ENCODE measurements around the gene CCDC184.
"Not testable (repeated sequence)": the region's sequence is repeated elsewhere in the genome, so short reads cannot be mapped to it uniquely, and the experiment has no call there.

Gene CCDC184

GRCh38 chr12:48183091-48183875 lies at the start of gene CCDC184:
TSS of gene CCDC184 (plus strand) at chr12:48183644. CDS start at chr12:48184123, 479 bp downstream.
- peak; percentile 83 for DNase-seq

- DNase-seq, result no peak
These were observed 48.4 kb upstream of the CCDC184 start for GRCh38 chr12:48135027-48135426.

GRCh38 chr12:48142818-48143674 lies 40.4 kb upstream of the CCDC184 start:
- DNase-seq, result no peak

GRCh38 chr12:48143898-48144297 lies 39.5 kb upstream of the CCDC184 start:
- DNase-seq, result no peak

- DNase-seq, result no peak
These were observed 37.5 kb upstream of the CCDC184 start for GRCh38 chr12:48145981-48146380.

GRCh38 chr12:48151103-48151771 lies 32.2 kb upstream of the CCDC184 start:
- DNase-seq, result no peak

- DNase-seq, result not testable (repeated sequence)
These were observed 27.7 kb upstream of the CCDC184 start for GRCh38 chr12:48155786-48156185.

GRCh38 chr12:48156652-48157017 lies 26.8 kb upstream of the CCDC184 start:
- no peak for DNase-seq

GRCh38 chr12:48157018-48157888 lies 26.2 kb upstream of the CCDC184 start, which contains the start of gene ASB8:
TSS of gene ASB8 (minus strand) at chr12:48157515. CDS start at chr12:48153496, 4,019 bp downstream.
- DNase-seq, result peak; percentile 99

GRCh38 chr12:48157889-48158370 lies 25.5 kb upstream of the CCDC184 start:
- no peak for DNase-seq

GRCh38 chr12:48160046-48160445 lies 23.4 kb upstream of the CCDC184 start:
- no peak for DNase-seq

GRCh38 chr12:48160807-48161206 lies 22.6 kb upstream of the CCDC184 start:
- no peak for DNase-seq

- DNase-seq, result no peak
These were observed 20.2 kb upstream of the CCDC184 start for GRCh38 chr12:48163150-48163747.

- DNase-seq, result no peak
These were observed 19.0 kb upstream of the CCDC184 start for GRCh38 chr12:48164451-48164850.

- DNase-seq, result peak; percentile 32
These were observed 18.1 kb upstream of the CCDC184 start for GRCh38 chr12:48165089-48165981.

GRCh38 chr12:48169011-48169410 lies 14.4 kb upstream of the CCDC184 start:
- no peak for DNase-seq

GRCh38 chr12:48175613-48176416 lies 7.6 kb upstream of the CCDC184 start:
- no peak for DNase-seq

- no peak for DNase-seq
These were observed 7.1 kb upstream of the CCDC184 start for GRCh38 chr12:48176417-48176751.

- DNase-seq, result no peak
These were observed 5.5 kb upstream of the CCDC184 start for GRCh38 chr12:48177982-48178381.

GRCh38 chr12:48179466-48179865 lies 4.0 kb upstream of the CCDC184 start:
- DNase-seq, result no peak

Data from CD4-positive, alpha-beta T cell treated with Interferon gamma for 1 hour (primary cell).